Activated gamma-delta T cell treated with anti-CD3 and anti-CD28 coated beads, Interleukin-2, amount 50 U/mL, for 16 hours (primary cell): Measurements from ENCODE around the gene C16orf54.
A peak's percentile ranks its signal among the peaks of the same experiment; 100 is the strongest.
"Not testable (repeated sequence)": the region's sequence is repeated elsewhere in the genome, so short reads cannot be mapped to it uniquely, and the experiment has no call there.

ENCODE experiments used
- DNase-seq: peaks from one replicate; pipeline ENCODE4 v3.0.0-alpha.2; 2020; ENCODE audit warnings: low read depth

C16orf54 gene

GRCh38 chr16:29739927-29740629, 5.7 kb downstream of the C16orf54 start:
- DNase-seq, result not testable (repeated sequence)

DNA sequence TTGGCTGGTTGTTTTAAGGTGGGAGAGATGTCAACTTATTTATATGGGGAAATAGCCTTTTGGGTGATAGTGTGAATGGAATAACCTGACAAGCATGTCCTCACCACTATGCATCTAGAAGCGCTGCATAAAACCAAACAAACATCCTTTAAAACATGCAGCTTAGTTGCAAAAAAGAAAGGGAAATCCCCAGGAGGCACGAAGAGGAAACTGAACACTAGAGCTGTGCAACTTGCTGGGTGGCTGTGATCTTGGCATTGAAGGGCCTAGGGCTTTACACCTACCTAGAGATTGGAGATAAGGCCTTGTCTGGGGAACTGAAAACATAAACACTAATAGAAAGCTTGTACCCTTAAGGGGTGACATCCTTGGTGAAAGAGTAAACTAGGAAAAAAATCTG, 7.3 kb downstream of the C16orf54 start:
- peak; percentile 38 for DNase-seq

DNA sequence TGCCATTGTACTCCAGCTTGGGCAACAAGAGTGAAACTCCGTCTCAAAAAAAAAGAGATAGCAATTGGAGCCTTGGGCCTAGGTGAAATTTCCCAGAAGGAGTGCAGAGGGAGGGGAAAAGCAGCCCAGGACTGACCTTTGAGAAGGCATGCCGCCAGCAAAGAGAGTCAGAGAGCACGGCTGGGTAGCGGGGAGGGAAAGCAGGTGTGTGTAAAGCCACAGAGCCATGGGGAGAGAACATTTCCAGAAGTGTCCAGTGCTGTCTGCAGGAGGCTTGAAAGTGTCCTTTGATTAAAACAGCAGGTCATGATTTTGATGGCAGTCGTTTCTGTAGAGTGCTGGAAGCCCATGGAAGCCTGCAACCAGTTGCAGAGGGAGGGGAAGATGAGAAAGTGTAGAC, 8.1 kb downstream of the C16orf54 start:
- no peak for DNase-seq

DNA sequence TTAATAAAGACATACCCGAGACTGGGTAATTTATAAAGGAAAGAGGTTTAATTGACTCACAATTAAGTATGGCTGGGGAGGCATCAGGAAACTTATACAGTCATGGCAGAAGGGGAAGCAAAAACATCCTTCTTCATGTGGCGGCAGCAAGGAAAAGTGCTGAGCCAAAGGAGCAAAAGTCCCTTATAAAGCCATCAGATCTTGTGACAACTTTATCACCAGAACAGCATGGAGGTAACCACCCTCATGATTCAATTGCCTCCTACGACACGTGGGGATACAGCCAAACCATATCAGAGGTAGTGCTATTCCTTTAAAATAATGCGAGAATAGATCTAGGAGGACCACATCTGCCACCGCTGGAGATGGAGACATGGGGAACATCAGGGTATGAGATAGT, 9.0 kb downstream of the C16orf54 start:
- no peak for DNase-seq

- no peak for DNase-seq
Observed at GRCh38 chr16:29736112-29736511, 9.7 kb downstream of the C16orf54 start.

DNA sequence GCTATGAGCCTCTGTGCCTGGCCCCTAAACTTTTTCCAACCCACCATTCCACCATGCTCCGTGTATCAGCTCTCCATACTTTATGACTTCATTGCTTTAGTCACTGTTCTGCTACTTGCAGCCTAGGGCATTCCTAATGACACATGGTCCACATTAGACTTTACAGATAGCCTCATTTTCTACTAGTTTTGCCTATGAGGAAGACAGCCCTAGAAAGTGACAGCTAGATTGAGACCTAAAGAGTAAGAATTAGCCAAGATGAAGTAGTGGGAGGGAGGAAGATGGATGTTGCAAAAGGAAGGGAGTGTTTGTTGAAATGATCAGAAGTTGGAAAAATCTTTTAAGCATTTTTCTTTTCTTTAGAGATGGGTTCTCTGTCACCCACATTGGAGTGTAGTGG, 11.0 kb downstream of the C16orf54 start:
- DNase-seq, result no peak

DNA sequence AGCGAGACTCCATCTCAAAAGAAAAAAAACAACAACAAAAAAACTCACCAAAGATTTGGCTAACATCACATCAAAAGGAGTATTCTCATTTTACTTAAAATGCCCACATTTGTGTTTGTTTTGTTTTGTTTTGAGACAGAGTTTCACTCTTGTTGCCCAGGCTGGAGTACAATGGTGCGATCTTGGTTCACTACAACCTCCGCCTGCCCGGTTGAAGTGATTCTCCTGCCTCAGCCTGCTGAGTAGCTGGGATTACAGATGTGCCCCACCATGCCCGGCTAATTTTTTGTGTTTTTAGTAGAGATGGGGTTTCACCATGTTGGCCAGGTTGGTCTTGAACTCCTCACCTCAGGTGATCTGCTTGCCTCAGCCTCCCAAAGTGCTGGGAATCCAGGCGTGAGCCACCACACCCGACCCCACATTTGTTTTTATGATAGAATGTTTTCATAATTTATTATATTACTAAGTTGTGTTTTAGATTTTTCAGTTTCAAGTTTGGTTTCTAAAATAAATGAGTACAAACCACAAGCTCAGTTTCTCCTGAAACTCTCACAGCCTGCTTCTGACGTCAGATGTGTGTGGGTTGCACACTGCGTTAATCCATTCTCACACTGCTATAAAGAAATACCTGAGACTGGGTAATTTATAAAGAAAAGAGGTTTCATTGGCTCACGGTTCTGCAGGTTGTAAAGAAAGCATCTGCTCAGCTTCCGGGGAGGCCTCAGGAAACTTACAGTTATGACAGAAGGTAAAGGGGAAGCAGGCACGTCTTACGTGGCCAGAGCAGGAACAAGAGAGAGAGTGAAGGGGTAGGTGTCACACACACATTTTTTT, 13.8 kb downstream of the C16orf54 start:
- not testable (repeated sequence) for DNase-seq

GRCh38 chr16:29730649-29731048, 15.1 kb downstream of the C16orf54 start:
- no peak for DNase-seq

DNA sequence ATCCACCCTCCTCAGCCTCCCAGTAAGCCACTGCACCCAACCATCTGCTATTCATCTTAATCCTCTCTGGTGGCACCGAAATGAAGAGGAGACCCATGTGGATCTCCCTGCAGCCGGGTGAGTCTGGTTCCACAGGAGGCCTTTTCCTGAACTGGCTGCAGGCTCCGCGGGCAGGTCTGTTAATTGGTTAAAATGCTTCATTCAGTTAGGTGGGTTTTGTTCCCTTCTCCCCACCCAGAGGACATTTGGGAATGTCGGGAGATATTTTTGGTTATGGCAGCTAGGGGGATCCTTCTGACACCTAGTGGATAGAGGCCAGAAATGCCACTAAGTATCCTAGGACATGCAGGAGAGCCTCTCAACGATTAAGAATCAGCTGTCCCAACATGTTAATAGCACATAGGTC, 16.7 kb downstream of the C16orf54 start:
- DNase-seq, result no peak

DNA sequence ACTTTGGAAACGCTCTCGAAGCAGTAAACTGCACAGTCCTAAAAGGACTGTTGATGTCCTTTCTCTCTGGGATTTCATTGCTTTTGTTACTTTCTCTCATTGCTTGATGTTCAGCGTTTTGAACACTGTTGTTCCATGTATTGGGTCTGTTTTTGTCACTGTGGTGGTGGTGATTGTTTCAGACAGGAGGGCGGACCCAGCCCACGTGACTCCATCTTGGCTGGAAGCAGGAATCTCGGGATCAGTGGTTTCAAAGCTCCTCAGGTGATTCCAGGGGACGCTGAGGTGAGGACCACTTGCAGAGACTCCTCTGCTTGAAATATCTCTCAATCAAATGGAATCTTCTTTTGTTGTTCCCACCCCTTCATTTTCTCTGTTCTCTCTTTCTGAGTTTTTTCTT, 18.3 kb downstream of the C16orf54 start:
- DNase-seq, result no peak

DNA sequence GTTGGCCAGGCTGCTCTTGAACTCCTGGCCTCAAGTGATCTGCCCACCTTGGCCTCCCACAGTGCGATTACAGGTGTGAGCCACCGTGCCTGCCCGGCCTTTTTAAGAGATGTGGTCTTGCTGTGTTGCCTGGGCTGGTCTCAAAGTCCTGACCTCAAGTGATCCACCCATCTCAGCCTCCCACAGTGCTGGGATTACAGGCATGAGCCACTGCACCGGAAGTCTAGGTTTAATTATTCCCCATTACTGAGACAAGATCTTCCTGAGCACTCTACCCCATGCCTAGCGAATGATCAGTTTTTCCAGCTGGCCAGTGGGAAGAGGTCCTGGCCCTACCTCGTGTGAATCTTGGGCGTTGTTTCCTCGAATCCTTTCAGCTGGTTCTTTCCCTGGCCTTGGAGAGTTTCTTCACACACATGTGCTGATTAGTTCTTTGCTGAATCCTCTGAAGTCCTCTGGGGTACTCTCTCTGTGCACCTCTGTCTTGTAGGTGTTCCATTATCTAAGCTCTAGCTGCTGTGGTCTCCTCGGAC, 18.9 kb downstream of the C16orf54 start:
- DNase-seq, result no peak

DNA sequence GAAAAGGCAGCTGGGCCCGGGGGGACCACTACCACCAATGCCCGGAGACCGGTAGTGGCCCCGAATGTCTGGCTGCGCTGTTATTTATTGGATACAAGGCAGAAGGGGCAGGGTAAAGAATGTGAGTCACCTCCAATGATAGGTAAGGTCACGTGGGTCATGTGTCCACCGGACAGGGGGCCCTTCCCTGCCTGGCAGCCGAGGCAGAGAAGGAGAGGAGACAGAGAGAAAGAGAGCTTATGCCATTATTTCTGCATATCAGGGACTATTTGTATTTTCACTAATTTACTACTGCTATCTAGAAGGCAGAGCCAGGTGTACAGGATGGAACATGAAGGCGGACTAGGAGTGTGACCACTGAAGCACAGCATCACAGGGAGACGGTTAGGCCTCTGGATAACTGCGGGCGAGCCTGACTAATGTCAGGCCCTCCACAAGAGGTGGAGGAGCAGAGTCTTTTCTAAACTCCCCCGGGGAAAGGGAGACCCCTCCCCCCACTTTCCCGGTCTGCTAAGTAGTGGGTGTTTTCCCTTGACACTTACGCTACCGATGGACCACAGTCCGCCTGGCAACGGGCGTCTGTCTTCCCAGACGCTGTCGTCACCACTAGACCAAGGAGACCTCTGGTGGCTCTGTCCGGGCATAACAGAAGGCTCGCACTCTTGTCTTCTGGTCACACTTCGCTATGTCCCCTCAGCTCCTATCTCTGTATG, 24.5 kb downstream of the C16orf54 start:
- not testable (repeated sequence) for DNase-seq

GRCh38 chr16:29720703-29721102, 25.1 kb downstream of the C16orf54 start:
- no peak for DNase-seq

DNA sequence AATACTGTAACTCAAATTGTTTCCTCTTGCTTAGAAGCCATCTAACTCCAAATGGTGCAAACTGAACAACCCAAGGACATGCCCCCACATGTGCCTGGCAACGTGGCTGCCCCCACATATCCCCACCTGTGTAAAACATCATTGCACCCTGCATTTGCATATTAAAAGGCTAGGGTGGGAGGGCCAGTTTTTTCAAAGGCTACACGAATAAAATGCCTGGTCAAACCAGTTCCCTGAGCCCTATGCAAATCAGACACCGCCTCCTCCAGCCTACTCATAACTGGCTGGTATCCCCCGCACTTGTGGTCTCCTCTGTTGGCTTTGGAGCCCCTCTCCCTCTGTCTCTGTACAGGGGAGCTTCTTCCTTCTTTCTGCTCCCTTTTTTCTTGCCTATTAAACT, 26.7 kb downstream of the C16orf54 start:
- DNase-seq, result no peak

- DNase-seq, result no peak
Observed at GRCh38 chr16:29717113-29717512, 28.7 kb downstream of the C16orf54 start.

GRCh38 chr16:29714972-29715371, 30.8 kb downstream of the C16orf54 start:
- no peak for DNase-seq

GRCh38 chr16:29714396-29714795, 31.4 kb downstream of the C16orf54 start:
- DNase-seq, result no peak

GRCh38 chr16:29712809-29713208, 33.0 kb downstream of the C16orf54 start:
- no peak for DNase-seq

- peak; percentile 31 for DNase-seq
Observed at GRCh38 chr16:29710227-29711219, 35.3 kb downstream of the C16orf54 start.

- not testable (repeated sequence) for DNase-seq
Observed at GRCh38 chr16:29709657-29710056, 36.1 kb downstream of the C16orf54 start.

DNA sequence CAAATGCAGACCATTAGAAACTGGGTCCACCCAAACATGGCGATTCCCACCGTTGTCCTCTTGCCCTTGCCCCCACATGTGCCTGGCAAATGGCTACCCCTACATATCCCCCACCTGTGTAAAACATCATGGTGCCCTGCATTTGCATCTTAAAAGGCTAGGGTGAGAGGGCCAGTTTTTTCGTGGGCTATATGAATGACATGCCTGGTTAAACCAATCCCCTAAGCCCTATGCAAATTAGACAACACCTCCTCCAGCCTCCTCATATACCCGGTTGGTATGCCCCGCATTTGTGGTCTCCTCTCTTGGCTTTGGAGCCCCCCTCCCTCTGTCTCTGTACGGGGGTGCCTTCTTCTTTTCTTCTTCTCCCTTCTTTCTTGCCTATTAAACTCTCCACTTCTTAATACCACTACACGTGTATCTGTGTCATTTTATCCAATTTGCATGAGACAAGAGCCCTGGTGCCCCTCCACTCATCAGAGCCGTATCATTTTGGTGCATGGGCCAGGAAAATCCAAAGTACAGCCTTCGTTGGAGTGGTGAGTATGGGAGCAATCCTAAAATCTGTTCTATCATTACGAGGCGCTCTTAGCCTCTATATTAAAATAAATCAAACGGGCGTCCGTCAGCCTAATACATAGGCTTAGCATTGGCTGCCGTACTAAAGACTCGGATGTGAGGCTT, 36.7 kb downstream of the C16orf54 start:
- no peak for DNase-seq
